ENCODE results near the gene SUV39H2.
"Not testable (repeated sequence)": the region's sequence is repeated elsewhere in the genome, so short reads cannot be mapped to it uniquely, and the experiment has no call there.

Gene SUV39H2

GRCh38 chr10:14942147-14942949, 63.7 kb downstream of the SUV39H2 start:
- DNase-seq, result not testable (repeated sequence)

GRCh38 chr10:14942950-14943338, 64.3 kb downstream of the SUV39H2 start:
- not testable (repeated sequence) for DNase-seq

- no peak for DNase-seq
These were observed 66.4 kb downstream of the SUV39H2 start for GRCh38 chr10:14945108-14945507.

- DNase-seq, result no peak
These were observed 68.6 kb downstream of the SUV39H2 start for GRCh38 chr10:14947268-14947667.

GRCh38 chr10:14949291-14949690, 70.6 kb downstream of the SUV39H2 start:
- DNase-seq, result no peak

- DNase-seq, result no peak
These were observed 74.3 kb downstream of the SUV39H2 start for GRCh38 chr10:14952851-14953423.

- no peak for DNase-seq
These were observed 74.8 kb downstream of the SUV39H2 start for GRCh38 chr10:14953424-14954000.
